Forelimb muscle (tissue), 1 donor: ENCODE measurements around the gene WDR73. TPM values are rescaled to one million over a fixed set of nuclear protein-coding genes. Genes with fewer than 3 reads are reported as not detected.

ENCODE experiments used
- polyA plus RNA-seq: library from polyadenylated mRNA; unstranded; fragments of 120-200 nt; gene quantifications from one replicate; pipeline ENCODE4 v1.2.1, GENCODE V29; 2013; ENCODE audit not compliant: insufficient read length

The WDR73 gene
- polyA plus RNA-seq, 1 donor, result 16.9 TPM

Other genes with a start within 250 kb of the WDR73 start
- 11.7 TPM for gene ZSCAN2, start 53.3 kb downstream of the WDR73 start, polyA plus RNA-seq
- gene NMB, start 3.9 kb upstream of the WDR73 start, polyA plus RNA-seq, result 1.5 TPM
- 321 TPM for gene SEC11A, start 61.9 kb upstream of the WDR73 start, polyA plus RNA-seq
- 22.2 TPM for gene ZNF592, start 94.3 kb upstream of the WDR73 start, polyA plus RNA-seq
- gene ALPK3, start 163.1 kb upstream of the WDR73 start, polyA plus RNA-seq, result 92.1 TPM
- gene SLC28A1, start 230.4 kb upstream of the WDR73 start, polyA plus RNA-seq, result 0.39 TPM